ENCODE measurements around the gene TH. TPM values are rescaled to one million over a fixed set of nuclear protein-coding genes. Genes with fewer than 3 reads are reported as not detected.

Gene TH
- total RNA-seq, 1 experiment from 2014 or later = not detected

- CTCF ChIA-PET = no interaction called here
Observed at GRCh38 chr11:2213890-2214526, 42.4 kb upstream of the TH start.

GRCh38 chr11:2213384-2213842, 41.8 kb upstream of the TH start:
- H3K27ac ChIP-seq (ENCODE audit: low read length) = no peak overlapping the region

More at GRCh38 chr11:2213890-2214526, 42.4 kb upstream of the TH start:
- in situ Hi-C loops (cut with HindIII; ENCODE audit: low pct_unique_long_range_greater_than_20kb, low sequenced_read_pairs) (no loop called here), intact Hi-C loops (cut with micrococcal nuclease; ENCODE audit: unreplicated experiment) (no loop called here)
- Histone ChIP-seq H3K4me1 (ENCODE audit: control insufficient read depth, insufficient read depth, low read length) (no peaks in the 10 kb centered on the region), H3K9me3 (ENCODE audit: control insufficient read depth, insufficient read depth, low read depth, low read length) (no peaks in the 10 kb centered on the region), H3K27me3 (ENCODE audit: control insufficient read depth, insufficient read depth, low read length) (no peaks in the 10 kb centered on the region; the same call in 1 of the 2 replicates), H3K36me3 (ENCODE audit: control insufficient read depth, insufficient read depth, low read length) (no peaks in the 10 kb centered on the region), H3K27ac (ENCODE audit: low read length) (no peak overlapping the region), H3K4me3 (ENCODE audit: low read depth in 2 of 2, low read length in 2 of 2) (no peak overlapping the region)
- ATAC-seq (no peak), DNase-seq (ENCODE audit: low read depth, low spot score) (no peak)
- POLR2A ChIA-PET = no interaction called here
- no TSS peak for BruUV-seq (replicated peaks)
- TF ChIP-seq REST (IDR thresholded peaks at IDR 0.05; ENCODE audit: insufficient read depth in 1 of 2, low read depth in 2 of 2, low read length in 1 of 2) (no peak), POLR2AphosphoS5 (IDR thresholded peaks at IDR 0.05; ENCODE audit: low read depth, low read length) (no peak), SIN3A (IDR thresholded peaks at IDR 0.05; ENCODE audit: borderline replicate concordance, insufficient read depth, low read depth, low read length) (no peak), CTCF (IDR thresholded peaks at IDR 0.05) (no peak), TCF7L2 (IDR thresholded peaks at IDR 0.05; ENCODE audit: low read depth, low read length) (no peak)

More at GRCh38 chr11:2213384-2213842, 41.8 kb upstream of the TH start:
- ATAC-seq (no peak), DNase-seq (ENCODE audit: low read depth, low spot score) (no peak)
- Histone ChIP-seq H3K4me3 (ENCODE audit: low read depth in 2 of 2, low read length in 2 of 2) (no peak overlapping the region), H3K4me1 (ENCODE audit: control insufficient read depth, insufficient read depth, low read length) (no peaks in the 10 kb centered on the region), H3K9me3 (ENCODE audit: control insufficient read depth, insufficient read depth, low read depth, low read length) (no peaks in the 10 kb centered on the region), H3K36me3 (ENCODE audit: control insufficient read depth, insufficient read depth, low read length) (no peaks in the 10 kb centered on the region), H3K27me3 (ENCODE audit: control insufficient read depth, insufficient read depth, low read length) (no peaks in the 10 kb centered on the region; the same call in 1 of the 2 replicates)
- intact Hi-C loops (cut with micrococcal nuclease; ENCODE audit: unreplicated experiment) (no loop called here), in situ Hi-C loops (cut with HindIII; ENCODE audit: low pct_unique_long_range_greater_than_20kb, low sequenced_read_pairs) (no loop called here)
- BruUV-seq (replicated peaks) = no TSS peak
- TF ChIP-seq POLR2AphosphoS5 (IDR thresholded peaks at IDR 0.05; ENCODE audit: low read depth, low read length) (no peak), CTCF (IDR thresholded peaks at IDR 0.05) (no peak), SIN3A (IDR thresholded peaks at IDR 0.05; ENCODE audit: borderline replicate concordance, insufficient read depth, low read depth, low read length) (no peak), REST (IDR thresholded peaks at IDR 0.05; ENCODE audit: insufficient read depth in 1 of 2, low read depth in 2 of 2, low read length in 1 of 2) (no peak), TCF7L2 (IDR thresholded peaks at IDR 0.05; ENCODE audit: low read depth, low read length) (no peak)
- ChIA-PET CTCF (no interaction called here), POLR2A (no interaction called here)

Measured in Panc1 (cell line).